HUES64 (cell line): Measurements from ENCODE around the gene IRAG1.

ENCODE experiments used
- H3K27ac ChIP-seq: 2 replicates; pipeline ENCODE4 v1.7.0; 2013; ENCODE audit warnings: low read depth, low read length, inconsistent platforms
- H3K27me3 ChIP-seq: 2 replicates; pipeline ENCODE4 v1.6.1; 2013; ENCODE audit warnings: mild to moderate bottlenecking, low read length; ENCODE audit not compliant: insufficient read depth
- H3K36me3 ChIP-seq: 2 replicates; pipeline ENCODE4 v1.6.1; 2013; ENCODE audit warnings: mild to moderate bottlenecking, low read length; ENCODE audit not compliant: insufficient read depth
- H3K4me1 ChIP-seq: 2 replicates; pipeline ENCODE4 v1.6.1; 2013; ENCODE audit warnings: mild to moderate bottlenecking, low read length, moderate library complexity; ENCODE audit not compliant: insufficient read depth
- H3K4me3 ChIP-seq: 2 replicates; pipeline ENCODE4 v1.5.1; 2013; ENCODE audit warnings: mild to moderate bottlenecking, low read length, moderate library complexity
- H3K9ac ChIP-seq: 2 replicates; pipeline ENCODE4 v1.6.1; 2013; ENCODE audit warnings: mild to moderate bottlenecking, low read depth, low read length
- H3K9me3 ChIP-seq: 2 replicates; pipeline ENCODE4 v1.6.1; 2013; ENCODE audit warnings: low read depth, low read length; ENCODE audit not compliant: insufficient read depth
- WGBS: fragments of 150-250, 120-280 bp; methylation state at CpG from one replicate; pipeline ENCODE4 v1.1.7; 2013; ENCODE audit warnings: missing lambda C conversion rate; 5-methylcytosine and 5-hydroxymethylcytosine counted together

The IRAG1 gene

DNA sequence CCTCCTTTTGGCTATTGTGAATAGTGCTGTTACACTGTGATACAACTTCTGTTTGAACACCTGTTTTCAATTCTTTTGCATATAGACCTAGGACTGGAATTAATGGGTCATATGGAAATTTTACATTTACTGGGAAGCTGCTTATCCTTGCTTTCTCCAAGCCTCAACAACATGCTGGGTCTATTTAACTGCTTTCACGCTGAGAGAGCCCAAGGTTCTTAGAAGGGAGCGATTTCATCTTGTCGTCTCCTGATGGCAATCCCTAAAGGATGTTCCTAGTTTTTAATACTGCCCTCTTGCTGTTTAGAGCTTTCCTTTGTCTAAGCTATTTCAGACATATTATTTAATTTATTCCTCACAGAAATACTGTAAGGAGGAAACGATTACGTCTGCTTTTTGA is 15.5 kb downstream of the IRAG1 start:
- no peak overlapping the region for H3K9ac ChIP-seq
- WGBS = 88% methylated on average over 5 of the region's 5 CpGs
- H3K4me3 ChIP-seq = no peak overlapping the region
- H3K4me1 ChIP-seq = peaks cover 8% of the 10 kb centered on the region
- no peaks in the 10 kb centered on the region for H3K36me3 ChIP-seq
- no peaks in the 10 kb centered on the region for H3K9me3 ChIP-seq
- H3K27me3 ChIP-seq = no peaks in the 10 kb centered on the region
- no peak overlapping the region for H3K27ac ChIP-seq

DNA sequence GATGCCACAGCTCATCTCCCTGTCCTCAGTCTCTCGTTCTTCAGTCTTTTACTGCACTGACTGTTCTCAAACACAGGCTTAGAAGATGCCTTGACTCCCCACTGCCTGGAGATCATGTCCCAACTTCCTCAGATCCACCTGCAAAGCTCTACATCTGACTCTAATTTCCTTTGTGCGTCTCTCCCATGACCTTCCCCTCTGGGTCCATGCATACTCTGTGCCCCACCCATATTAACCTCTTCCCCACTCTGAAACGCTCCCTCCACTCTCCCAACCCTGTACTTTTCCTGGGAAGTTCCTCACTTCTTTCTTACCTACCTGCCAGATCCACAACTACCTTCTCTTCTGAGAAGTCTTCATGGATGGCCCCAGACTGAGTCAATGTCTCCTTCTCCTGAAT is 16.6 kb downstream of the IRAG1 start:
- 90% methylated on average over 3 of the region's 3 CpGs for WGBS
- H3K9me3 ChIP-seq = no peaks in the 10 kb centered on the region
- H3K27ac ChIP-seq = no peak overlapping the region
- peaks cover 8% of the 10 kb centered on the region for H3K4me1 ChIP-seq
- no peaks in the 10 kb centered on the region for H3K27me3 ChIP-seq
- H3K4me3 ChIP-seq = no peak overlapping the region
- no peak overlapping the region for H3K9ac ChIP-seq
- H3K36me3 ChIP-seq = no peaks in the 10 kb centered on the region

DNA sequence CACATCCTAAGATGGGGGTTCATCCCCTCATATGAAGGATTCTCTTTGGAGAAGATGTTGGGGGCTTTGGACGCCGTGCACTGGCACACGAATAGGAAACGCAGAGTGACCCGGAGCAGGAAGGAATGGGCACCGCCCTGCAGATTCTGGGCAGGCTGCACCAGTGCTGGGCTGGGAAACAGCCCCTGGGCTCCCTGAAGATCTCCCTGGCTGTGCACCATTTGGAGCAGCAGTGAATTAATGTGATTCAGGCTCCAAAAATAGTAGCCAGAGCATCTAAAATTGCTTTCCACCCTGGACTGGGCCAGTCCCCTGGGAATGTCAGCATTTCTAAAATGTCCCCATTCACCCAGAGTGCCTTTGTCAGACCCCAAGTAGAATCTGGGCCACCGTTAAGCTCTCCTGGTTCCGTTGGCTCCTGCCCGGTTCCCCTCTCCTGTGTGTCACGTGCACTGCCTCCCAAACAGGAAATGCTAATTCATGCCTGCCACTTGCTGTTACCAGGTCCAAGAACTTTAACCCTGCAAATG is 18.6 kb downstream of the IRAG1 start:
- 69% methylated on average over 10 of the region's 10 CpGs for WGBS
- no peaks in the 10 kb centered on the region for H3K9me3 ChIP-seq
- H3K36me3 ChIP-seq = no peaks in the 10 kb centered on the region
- peaks cover 8% of the 10 kb centered on the region for H3K4me1 ChIP-seq
- H3K27ac ChIP-seq = no peak overlapping the region
- H3K9ac ChIP-seq = no peak overlapping the region
- no peak overlapping the region for H3K4me3 ChIP-seq
- H3K27me3 ChIP-seq = no peaks in the 10 kb centered on the region

DNA sequence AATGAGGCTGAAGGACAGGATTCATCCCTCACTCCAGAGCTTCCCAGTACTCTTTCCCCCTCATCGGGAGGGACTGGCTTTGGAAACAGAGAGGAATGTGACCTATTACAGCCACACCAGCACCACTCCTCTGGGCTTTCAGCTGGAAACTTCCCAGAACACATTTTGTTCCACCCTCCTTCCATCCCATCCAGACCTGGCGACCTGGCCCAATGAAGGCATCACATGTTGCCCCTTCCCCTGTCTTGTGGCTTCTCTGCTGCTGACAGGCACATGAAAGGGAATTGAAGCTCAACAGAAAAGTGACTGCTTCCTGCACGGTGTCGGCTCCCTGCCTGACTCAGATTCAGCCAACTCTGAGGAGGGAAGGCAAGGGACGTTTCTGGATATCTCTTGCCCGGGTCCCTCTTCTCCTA is 19.1 kb downstream of the IRAG1 start:
- H3K27ac ChIP-seq = no peak overlapping the region
- peaks cover 8% of the 10 kb centered on the region for H3K4me1 ChIP-seq
- H3K36me3 ChIP-seq = no peaks in the 10 kb centered on the region
- H3K4me3 ChIP-seq = no peak overlapping the region
- H3K9ac ChIP-seq = no peak overlapping the region
- no peaks in the 10 kb centered on the region for H3K27me3 ChIP-seq
- 78% methylated on average over 6 of the region's 6 CpGs for WGBS
- no peaks in the 10 kb centered on the region for H3K9me3 ChIP-seq

DNA sequence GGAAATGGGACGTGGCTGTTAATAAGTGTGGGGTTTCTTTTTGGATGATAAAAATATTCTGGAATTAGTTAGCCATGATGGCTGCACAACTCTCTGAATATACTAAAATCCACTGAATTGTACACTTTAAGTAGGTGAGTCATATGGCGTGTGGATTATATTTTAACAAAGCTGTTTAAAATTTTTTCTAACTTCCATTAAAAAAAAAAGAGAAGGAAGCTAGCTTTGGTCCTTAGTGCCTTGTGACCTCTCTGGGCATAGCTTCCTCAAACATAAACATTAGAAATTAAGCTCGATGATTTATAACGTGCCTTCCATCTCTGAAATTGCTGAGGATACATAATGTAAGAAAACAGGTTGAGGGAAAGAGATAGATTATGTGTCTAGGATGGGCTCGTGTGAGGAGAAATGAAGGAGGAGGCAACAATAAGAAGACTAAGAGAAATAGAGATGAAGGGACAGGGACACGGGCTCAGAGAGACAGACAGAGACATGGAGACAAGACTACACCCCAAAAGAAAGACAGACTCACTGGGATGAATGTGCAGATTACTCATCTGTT is 20.0 kb downstream of the IRAG1 start:
- no peaks in the 10 kb centered on the region for H3K9me3 ChIP-seq
- no peak overlapping the region for H3K27ac ChIP-seq
- peaks cover 8% of the 10 kb centered on the region for H3K4me1 ChIP-seq
- no peaks in the 10 kb centered on the region for H3K36me3 ChIP-seq
- no peak overlapping the region for H3K9ac ChIP-seq
- H3K27me3 ChIP-seq = no peaks in the 10 kb centered on the region
- whole genome bisulfite sequencing = 96% methylated on average over 5 of the region's 6 CpGs
- no peak overlapping the region for H3K4me3 ChIP-seq

DNA sequence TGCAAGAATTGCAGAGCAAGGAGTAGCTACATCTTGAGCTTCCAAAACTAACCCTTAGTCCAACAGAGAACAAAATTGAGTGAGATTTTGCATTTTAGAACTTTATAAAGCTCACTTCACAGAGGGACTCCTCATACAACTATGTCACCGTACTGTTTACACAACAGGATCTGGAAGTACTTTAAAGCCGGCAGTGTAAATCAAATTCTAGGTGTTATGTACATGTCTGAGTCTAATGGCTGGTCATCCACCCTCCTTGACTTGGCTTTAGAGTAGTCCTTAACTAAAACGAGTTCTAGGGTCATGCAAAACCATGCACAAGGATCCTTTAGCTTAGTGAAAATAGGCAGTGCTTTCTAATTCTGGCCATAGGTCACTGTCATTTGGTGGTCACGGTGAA is 23.5 kb downstream of the IRAG1 start:
- Histone ChIP-seq H3K36me3 (no peaks in the 10 kb centered on the region), H3K9me3 (no peaks in the 10 kb centered on the region), H3K4me3 (no peak overlapping the region), H3K27ac (no peak overlapping the region), H3K9ac (no peak overlapping the region), H3K4me1 (peaks cover 10% of the 10 kb centered on the region), H3K27me3 (no peaks in the 10 kb centered on the region)
- WGBS = 93% methylated on average over 4 of the region's 4 CpGs

DNA sequence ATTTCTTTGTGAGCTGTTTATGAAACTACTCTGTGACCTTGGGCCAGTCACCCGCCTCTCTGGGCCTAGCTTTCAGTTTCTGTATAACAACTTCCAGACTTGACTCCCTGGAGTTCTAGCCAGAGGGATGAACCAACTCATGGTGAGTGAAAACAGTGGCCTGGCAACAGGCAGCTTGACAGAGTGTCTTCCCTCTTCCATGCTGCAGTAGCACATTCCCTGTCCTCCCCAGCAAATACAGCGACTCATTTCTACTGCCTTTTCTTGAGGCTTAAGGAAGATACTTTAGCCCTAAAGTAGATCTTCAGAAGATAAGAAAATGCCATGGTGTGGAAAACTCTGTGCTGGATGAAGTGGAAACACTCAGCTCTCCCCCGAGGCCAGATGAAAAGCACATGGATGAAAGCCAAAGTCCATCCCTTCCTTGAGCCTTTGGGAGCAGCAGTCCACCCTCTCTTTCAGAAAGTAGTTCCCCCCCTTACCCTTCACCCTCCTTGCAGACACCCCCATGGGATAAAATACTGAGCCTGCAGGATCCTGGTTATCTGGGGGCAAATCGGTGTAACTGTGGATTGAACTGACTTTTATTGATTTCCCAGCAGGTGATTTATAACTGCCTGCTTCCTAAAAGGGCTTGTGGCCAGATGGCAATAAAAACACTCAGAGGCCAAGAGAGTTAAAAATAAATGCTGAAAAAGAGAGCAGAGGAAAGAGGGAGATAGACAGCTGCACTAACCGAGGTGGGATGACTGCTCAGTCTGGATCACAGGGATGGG is 24.1 kb downstream of the IRAG1 start:
- no peak overlapping the region for H3K27ac ChIP-seq
- WGBS = 88% methylated on average over 5 of the region's 5 CpGs
- H3K4me3 ChIP-seq = no peak overlapping the region
- 0 out of 2 replicates have a peak, but pooled peaks cover 6% of the 10 kb centered on the region for H3K4me1 ChIP-seq
- no peak overlapping the region for H3K9ac ChIP-seq
- no peaks in the 10 kb centered on the region for H3K9me3 ChIP-seq
- no peaks in the 10 kb centered on the region for H3K27me3 ChIP-seq
- H3K36me3 ChIP-seq = no peaks in the 10 kb centered on the region

DNA sequence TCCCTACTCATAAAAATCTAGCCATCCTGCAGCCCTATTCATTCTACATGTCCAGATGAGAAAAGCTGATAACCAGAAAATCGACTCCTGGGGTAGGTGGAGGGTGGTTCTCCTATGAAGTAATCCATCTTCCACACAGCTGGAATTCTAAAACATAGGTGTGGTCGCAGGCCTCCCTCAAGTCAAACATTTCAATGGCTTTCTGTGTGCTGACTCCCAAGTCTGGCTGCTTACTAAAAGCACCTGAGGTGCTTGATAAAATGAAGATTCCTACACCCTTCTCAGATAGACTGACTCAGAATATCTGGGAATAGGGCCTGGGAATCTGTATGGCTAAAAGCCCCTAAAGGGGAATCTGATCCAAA is 26.1 kb downstream of the IRAG1 start:
- H3K9ac ChIP-seq = no peak overlapping the region
- no peaks in the 10 kb centered on the region for H3K9me3 ChIP-seq
- H3K4me1 ChIP-seq = 0 out of 2 replicates have a peak, but pooled peaks cover 6% of the 10 kb centered on the region
- H3K4me3 ChIP-seq = no peak overlapping the region
- H3K27ac ChIP-seq = no peak overlapping the region
- 95% methylated on average over 1 of the region's 2 CpGs for WGBS
- no peaks in the 10 kb centered on the region for H3K27me3 ChIP-seq
- H3K36me3 ChIP-seq = no peaks in the 10 kb centered on the region

DNA sequence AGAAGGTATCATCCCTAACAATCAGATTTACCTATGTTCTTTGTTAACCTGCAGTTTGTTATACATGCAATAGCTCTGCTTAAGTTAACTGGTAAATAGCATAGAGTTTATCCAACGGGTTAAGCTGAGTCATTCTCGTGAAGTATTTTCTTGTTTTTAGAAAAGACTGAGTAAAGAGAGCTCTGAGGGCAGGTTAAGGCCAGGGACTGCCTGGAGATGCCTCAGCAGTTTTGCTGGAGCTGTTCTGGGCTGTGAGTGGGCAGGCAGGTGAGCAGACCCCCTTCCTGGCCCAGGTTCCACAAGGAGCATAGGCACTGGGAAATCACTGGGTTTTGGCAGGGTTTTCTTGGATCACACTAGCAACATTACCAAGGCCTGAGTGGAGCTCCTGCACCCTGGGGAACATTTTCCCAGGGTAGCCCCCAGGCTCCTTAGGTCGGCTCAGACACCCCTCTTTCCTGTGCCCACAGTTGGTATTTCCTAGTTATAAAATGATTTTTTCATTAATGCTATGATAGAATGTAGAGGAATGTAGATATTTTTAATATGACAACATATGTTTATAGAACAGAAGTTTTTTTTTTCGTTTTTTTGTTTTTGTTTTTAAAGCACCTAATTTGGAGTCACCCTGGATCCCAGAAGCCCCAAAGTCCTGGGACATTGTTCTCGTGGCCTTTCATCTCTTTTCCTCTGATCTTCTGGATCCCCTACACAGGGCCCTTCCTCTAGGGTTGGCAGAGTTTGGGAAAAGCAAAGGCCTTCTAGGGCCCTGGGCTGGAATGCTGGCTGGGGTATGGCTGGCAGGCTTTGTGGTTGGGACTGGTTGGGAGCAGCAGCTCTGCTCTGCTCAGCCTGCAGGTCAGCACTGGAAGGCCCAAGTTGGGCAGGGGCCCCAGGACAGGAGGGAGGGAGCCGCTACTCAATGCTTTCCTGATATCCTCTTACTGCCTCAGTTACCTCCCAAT is 26.7 kb downstream of the IRAG1 start:
- no peak overlapping the region for H3K9ac ChIP-seq
- H3K27ac ChIP-seq = no peak overlapping the region
- H3K4me3 ChIP-seq = no peak overlapping the region
- 80% methylated on average over 6 of the region's 6 CpGs for WGBS
- H3K27me3 ChIP-seq = no peaks in the 10 kb centered on the region
- H3K36me3 ChIP-seq = no peaks in the 10 kb centered on the region
- 0 out of 2 replicates have a peak, but pooled peaks cover 6% of the 10 kb centered on the region for H3K4me1 ChIP-seq
- no peaks in the 10 kb centered on the region for H3K9me3 ChIP-seq

DNA sequence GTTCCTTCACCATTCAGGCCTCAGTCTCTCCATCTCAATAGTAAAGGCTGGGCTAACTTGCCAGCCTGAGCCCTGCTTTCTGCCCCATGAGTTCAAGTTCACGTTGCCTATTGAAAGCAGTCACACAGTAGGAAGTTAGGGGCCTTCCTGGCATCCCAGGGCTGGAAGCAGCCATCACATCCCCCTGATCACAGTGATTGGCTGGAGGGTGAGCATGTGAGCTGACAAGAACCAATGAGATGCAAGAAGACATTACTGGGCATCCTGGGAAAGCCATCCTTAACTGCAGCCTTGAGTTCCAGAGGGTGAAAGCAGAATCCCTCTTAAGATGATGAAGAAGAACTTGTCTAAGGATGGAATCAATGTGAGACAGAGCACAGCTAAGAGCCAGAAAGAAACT is 29.1 kb downstream of the IRAG1 start:
- H3K4me1 ChIP-seq = 0 out of 2 replicates have a peak, but pooled peaks cover 6% of the 10 kb centered on the region
- no peaks in the 10 kb centered on the region for H3K27me3 ChIP-seq
- H3K9ac ChIP-seq = no peak overlapping the region
- no peaks in the 10 kb centered on the region for H3K9me3 ChIP-seq
- no peaks in the 10 kb centered on the region for H3K36me3 ChIP-seq
- H3K4me3 ChIP-seq = no peak overlapping the region
- H3K27ac ChIP-seq = no peak overlapping the region
- 76% methylated on average over 1 of the region's 1 CpG for WGBS

DNA sequence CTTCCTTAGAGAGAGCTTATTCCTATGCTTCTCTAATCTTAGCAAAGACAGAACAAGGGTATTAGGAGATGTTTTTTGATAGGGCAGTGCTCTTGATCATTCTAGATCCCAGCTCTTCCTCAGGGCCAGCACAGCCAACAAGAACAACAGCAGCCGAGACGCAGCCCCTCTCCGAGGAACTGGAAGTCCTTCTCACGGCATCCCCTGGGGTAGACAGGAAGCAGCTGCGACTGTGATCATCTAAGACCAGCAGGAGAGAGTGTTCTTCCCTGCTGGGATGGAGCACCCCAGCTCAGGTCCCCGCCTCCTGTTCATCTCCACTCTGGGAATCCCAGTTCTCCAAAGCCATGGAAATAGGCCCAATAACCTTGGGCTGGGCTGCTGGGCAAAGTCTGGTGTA is 29.6 kb downstream of the IRAG1 start:
- H3K4me3 ChIP-seq = no peak overlapping the region
- no peak overlapping the region for H3K9ac ChIP-seq
- WGBS = 93% methylated on average over 6 of the region's 6 CpGs
- H3K27ac ChIP-seq = no peak overlapping the region
- H3K9me3 ChIP-seq = no peaks in the 10 kb centered on the region
- H3K36me3 ChIP-seq = no peaks in the 10 kb centered on the region
- 0 out of 2 replicates have a peak, but pooled peaks cover 6% of the 10 kb centered on the region for H3K4me1 ChIP-seq
- H3K27me3 ChIP-seq = no peaks in the 10 kb centered on the region
